Coronary artery (tissue), 2 donors: Measurements from ENCODE around the gene COPB1.

Source experiments
- DNase-seq: peaks from one replicate; pipeline ENCODE4 v3.0.0-alpha.2; 2017; ENCODE audit warnings: low spot score
- H3K27ac ChIP-seq, 2 donors: fragments of 200-600 bp; sonication (generic); one replicate each; pipeline ENCODE4 v1.5.1; 2016 to 2019
- H3K4me3 ChIP-seq: fragments of 200-600 bp; sonication (generic); 2 replicates; pipeline ENCODE4 v1.5.1; 2016; ENCODE audit warnings: mild to moderate bottlenecking, moderate library complexity
- TF ChIP-seq, protein P1 (sequence below): fragments of 200-600 bp; sonication (generic); IDR thresholded peaks from one replicate; pipeline ENCODE4 v1.5.1; 2019; ENCODE audit warnings: antibody characterized with exemption

The COPB1 gene, protein sequence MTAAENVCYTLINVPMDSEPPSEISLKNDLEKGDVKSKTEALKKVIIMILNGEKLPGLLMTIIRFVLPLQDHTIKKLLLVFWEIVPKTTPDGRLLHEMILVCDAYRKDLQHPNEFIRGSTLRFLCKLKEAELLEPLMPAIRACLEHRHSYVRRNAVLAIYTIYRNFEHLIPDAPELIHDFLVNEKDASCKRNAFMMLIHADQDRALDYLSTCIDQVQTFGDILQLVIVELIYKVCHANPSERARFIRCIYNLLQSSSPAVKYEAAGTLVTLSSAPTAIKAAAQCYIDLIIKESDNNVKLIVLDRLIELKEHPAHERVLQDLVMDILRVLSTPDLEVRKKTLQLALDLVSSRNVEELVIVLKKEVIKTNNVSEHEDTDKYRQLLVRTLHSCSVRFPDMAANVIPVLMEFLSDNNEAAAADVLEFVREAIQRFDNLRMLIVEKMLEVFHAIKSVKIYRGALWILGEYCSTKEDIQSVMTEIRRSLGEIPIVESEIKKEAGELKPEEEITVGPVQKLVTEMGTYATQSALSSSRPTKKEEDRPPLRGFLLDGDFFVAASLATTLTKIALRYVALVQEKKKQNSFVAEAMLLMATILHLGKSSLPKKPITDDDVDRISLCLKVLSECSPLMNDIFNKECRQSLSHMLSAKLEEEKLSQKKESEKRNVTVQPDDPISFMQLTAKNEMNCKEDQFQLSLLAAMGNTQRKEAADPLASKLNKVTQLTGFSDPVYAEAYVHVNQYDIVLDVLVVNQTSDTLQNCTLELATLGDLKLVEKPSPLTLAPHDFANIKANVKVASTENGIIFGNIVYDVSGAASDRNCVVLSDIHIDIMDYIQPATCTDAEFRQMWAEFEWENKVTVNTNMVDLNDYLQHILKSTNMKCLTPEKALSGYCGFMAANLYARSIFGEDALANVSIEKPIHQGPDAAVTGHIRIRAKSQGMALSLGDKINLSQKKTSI

DNA sequence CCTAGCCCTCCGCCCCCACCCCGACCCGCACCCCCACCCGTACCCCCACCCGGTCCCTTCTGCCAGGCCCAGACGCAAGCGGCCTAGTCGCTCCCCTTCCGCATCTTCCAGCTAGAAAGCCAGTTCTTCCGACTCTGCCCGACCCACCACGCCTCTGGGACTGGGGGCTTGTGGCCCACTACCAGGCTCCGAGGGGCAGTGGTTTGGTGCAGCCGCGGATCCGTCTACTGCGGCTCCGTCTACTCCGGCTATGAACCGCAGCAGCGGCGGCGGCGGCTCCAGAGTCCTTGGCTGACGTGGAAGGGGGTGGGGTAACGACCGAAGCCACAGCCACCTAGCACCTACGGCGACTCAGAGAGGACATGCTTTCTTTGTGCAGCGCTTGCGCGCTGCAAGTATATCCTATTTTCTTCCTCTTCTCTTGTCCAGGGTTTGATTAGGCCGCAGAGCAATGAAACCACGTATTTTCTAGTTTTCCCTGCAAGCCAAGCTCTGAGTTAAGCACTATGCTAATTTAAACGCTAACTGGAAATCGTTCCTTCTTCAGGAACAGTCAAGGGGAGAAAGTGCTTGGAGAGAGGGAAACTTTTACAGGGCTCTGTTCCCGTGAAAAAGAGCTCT is at the start of gene COPB1:
Gene COPB1 (minus strand): TSS at position 252 of the 621 bp plus-strand sequence. CDS start 883 bp downstream, outside the sequence.
- H3K4me3 ChIP-seq: peak within 1 kb of the TSS; percentile 89
- TF ChIP-seq, protein P1, sequence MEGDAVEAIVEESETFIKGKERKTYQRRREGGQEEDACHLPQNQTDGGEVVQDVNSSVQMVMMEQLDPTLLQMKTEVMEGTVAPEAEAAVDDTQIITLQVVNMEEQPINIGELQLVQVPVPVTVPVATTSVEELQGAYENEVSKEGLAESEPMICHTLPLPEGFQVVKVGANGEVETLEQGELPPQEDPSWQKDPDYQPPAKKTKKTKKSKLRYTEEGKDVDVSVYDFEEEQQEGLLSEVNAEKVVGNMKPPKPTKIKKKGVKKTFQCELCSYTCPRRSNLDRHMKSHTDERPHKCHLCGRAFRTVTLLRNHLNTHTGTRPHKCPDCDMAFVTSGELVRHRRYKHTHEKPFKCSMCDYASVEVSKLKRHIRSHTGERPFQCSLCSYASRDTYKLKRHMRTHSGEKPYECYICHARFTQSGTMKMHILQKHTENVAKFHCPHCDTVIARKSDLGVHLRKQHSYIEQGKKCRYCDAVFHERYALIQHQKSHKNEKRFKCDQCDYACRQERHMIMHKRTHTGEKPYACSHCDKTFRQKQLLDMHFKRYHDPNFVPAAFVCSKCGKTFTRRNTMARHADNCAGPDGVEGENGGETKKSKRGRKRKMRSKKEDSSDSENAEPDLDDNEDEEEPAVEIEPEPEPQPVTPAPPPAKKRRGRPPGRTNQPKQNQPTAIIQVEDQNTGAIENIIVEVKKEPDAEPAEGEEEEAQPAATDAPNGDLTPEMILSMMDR: no peak
- peak within 1 kb of the TSS; percentile 90 to 91 for H3K27ac ChIP-seq
- DNase-seq: peak; percentile 93

DNA sequence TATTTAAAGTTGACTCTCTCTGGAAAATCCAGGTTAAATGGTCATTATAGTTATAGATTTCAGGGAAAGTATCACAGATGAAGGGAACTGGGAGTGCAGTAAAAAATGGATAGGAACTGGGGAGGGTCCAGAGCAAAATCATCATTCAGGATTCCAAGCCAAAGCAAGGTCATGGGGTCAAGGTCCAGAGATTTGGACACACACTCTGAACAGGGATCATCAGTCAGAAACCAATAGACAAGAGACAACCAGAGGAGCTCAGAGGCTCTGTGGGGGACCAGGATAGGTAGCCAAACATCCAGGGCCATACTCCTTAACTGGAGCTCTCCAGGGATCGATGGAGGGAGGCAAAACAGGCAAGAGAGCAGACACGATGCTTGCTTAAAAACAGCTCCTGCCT is 47.8 kb upstream of the COPB1 start:
- Histone ChIP-seq H3K27ac (no peak overlapping the region), H3K4me3 (no peak overlapping the region)
- DNase-seq: no peak
- TF ChIP-seq, protein P1: no peak

DNA sequence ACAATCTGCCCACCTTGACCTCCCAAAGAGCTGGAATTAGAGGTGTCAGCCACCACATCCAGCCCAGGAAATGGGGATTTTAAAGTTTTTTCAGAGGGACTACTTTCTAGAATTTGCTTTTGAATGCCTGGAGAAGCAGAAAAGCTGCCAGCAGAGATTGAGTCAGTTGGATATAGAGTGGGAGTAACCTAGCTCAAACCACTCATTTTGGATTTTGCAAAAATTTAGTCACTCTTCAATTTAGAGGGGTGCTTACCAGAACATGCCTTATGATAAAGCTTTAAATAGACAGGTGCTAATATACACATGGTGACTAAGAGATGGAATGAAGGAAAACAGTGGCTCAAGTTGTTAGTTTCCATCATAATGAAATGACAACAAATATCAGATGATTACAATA is 47.1 kb upstream of the COPB1 start:
- H3K4me3 ChIP-seq: no peak overlapping the region
- no peak overlapping the region for H3K27ac ChIP-seq
- TF ChIP-seq, protein P1: no peak
- DNase-seq: no peak

DNA sequence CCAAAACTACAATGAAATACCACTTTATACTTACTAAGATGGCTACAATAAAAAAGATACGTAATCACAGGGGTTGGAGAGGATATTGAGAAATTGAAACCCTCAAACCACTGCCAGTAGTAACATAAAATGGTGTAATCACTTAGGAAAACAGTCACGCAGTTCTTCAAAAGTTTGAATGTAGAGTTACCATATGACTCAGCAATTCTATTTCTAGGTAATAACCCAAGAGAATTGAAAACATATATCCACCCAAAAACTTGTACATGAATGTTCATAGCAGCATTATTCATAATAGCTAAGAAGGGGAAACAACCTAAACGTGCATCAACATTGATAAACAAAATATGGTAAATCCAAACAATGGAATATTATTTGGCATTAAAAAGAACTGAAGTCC is 45.0 kb upstream of the COPB1 start:
- no peak for DNase-seq
- no peak overlapping the region for H3K27ac ChIP-seq
- H3K4me3 ChIP-seq: no peak overlapping the region
- TF ChIP-seq, protein P1: no peak

DNA sequence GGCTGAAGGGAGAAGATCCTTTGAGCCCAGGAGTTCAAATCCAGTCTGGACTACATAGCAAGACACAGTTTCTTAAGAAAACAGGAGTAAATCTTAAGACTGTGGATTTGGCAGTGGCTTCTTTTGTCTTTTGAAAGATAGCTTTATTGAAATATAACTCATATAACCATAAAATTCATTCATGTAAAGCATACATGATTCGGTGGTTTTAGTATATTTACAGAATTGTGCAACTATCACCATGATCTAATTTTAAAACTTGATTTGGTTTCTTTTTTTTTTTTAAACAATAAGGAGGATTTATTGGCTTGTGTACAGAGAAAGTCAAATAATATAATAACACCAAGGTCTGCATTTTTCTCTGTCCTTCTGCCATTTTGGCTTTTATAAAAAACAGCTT is 43.6 kb upstream of the COPB1 start:
- H3K27ac ChIP-seq: no peak overlapping the region
- no peak overlapping the region for H3K4me3 ChIP-seq
- no peak for DNase-seq
- TF ChIP-seq, protein P1: no peak

DNA sequence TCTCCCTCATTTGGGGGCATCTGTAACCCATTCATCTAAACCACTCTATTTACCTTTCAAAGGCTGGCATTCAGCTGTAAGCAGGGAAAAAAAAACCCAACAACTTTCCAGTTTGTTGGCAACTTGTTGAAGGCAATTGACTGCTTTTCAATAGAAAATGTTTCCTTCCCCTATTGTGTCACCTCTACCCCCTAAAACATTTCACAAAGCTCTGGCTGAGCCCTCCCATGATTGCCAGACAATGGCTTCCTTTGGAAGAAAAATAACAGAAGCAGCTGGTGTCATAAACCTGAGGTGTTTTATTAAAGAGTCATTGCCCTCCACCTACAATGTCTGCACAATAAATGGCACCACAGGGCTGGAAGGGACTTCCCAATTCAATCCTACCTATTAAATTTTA is 42.7 kb upstream of the COPB1 start:
- Histone ChIP-seq H3K4me3 (no peak overlapping the region), H3K27ac (no peak overlapping the region)
- TF ChIP-seq, protein P1: no peak
- DNase-seq: no peak
